Left ventricle myocardium inferior (tissue), 1 donor: ENCODE measurements around the gene PCBP3. TPM values are rescaled to one million over a fixed set of nuclear protein-coding genes. Genes with fewer than 3 reads are reported as not detected.

ENCODE experiments used
- DNase-seq: peaks from one replicate; pipeline ENCODE4 v3.0.0-alpha.2; 2020
- H3K27ac ChIP-seq: fragments of 200-600 bp; replicated peaks from 2 replicates; pipeline ENCODE4 v1.8.0; 2021
- H3K27me3 ChIP-seq: fragments of 200-600 bp; 2 replicates; pipeline ENCODE4 v1.8.0; 2021; ENCODE audit warnings: low read depth
- H3K36me3 ChIP-seq: fragments of 200-600 bp; 2 replicates; pipeline ENCODE4 v1.8.0; 2021
- H3K4me1 ChIP-seq: fragments of 200-600 bp; 2 replicates; pipeline ENCODE4 v1.8.0; 2021
- H3K4me3 ChIP-seq: fragments of 200-600 bp; 2 replicates; pipeline ENCODE4 v1.8.0; 2021; ENCODE audit warnings: mild to moderate bottlenecking, moderate library complexity
- H3K9me3 ChIP-seq: fragments of 200-600 bp; replicated peaks from 2 replicates; pipeline ENCODE4 v1.8.0; 2021
- intact Hi-C: fragments of 100-400 bp; cut with micrococcal nuclease; formaldehyde crosslinking; loops from one replicate; pipeline ENCODE4 v1.11.0; 2022
- total RNA-seq: library from RNA; stranded (reverse); fragmentation: NEBNext Ultra II Directional; extraction: Animal tissue kit (Norgen Biotek cat#: 25700); gene quantifications from one replicate; pipeline ENCODE4 v1.2.1, GENCODE V29; 2021
- TF ChIP-seq, protein P1 (sequence below): fragments of 200-600 bp; IDR thresholded peaks from 2 replicates; pipeline ENCODE4 v1.8.0; 2021; ENCODE audit warnings: antibody characterized with exemption, mild to moderate bottlenecking, borderline replicate concordance
- donor health status: DM: no; HTN: yes; CAD: no; lungs with severe emphysema.

Gene PCBP3
- total RNA-seq, 1 donor from 2014 or later = 2.9 TPM

DNA sequence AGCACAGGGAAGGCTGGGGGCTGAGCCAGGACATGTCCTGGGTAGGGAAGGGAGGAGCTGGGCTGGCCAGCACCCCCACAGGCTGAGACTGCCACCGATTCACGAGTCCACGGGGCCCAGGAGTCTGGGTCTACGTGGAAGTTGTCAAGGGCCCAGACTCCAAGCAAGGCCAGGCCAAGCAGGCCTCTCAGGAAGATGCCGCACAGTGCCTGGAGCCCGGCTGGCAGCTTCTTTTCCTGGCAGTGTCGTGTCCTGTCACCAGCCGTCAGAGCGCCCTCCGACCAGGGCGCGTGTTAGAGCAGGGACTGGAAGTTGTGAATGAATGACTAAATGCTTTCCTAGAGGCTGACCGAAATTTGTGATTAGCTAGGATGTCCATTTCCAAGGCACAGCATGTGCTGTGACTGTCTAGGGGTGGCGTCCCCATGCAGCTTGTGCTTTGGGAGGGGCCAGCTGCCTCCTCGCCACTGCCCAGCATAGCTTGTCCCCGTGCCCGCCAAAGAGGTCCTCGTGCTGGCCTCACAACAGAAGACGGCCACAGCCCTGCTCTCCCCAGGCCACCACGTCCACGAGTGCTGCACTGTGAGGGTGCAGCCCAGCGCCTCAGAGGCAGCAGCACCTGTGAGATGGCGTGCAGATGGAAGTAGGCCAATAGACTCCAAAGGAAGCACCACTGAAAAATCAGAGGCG, 190.6 kb downstream of the PCBP3 start:
- H3K9me3 ChIP-seq = no peaks in the 10 kb centered on the region
- DNase-seq = no peak
- no peaks in the 10 kb centered on the region for H3K27me3 ChIP-seq
- TF ChIP-seq, protein P1, sequence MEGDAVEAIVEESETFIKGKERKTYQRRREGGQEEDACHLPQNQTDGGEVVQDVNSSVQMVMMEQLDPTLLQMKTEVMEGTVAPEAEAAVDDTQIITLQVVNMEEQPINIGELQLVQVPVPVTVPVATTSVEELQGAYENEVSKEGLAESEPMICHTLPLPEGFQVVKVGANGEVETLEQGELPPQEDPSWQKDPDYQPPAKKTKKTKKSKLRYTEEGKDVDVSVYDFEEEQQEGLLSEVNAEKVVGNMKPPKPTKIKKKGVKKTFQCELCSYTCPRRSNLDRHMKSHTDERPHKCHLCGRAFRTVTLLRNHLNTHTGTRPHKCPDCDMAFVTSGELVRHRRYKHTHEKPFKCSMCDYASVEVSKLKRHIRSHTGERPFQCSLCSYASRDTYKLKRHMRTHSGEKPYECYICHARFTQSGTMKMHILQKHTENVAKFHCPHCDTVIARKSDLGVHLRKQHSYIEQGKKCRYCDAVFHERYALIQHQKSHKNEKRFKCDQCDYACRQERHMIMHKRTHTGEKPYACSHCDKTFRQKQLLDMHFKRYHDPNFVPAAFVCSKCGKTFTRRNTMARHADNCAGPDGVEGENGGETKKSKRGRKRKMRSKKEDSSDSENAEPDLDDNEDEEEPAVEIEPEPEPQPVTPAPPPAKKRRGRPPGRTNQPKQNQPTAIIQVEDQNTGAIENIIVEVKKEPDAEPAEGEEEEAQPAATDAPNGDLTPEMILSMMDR = no peak
- no peaks in the 10 kb centered on the region for H3K36me3 ChIP-seq
- peaks cover 22% of the 10 kb centered on the region for H3K4me1 ChIP-seq
- intact Hi-C loops = no loop called here
- no peak overlapping the region for H3K27ac ChIP-seq
- no peak overlapping the region for H3K4me3 ChIP-seq

DNA sequence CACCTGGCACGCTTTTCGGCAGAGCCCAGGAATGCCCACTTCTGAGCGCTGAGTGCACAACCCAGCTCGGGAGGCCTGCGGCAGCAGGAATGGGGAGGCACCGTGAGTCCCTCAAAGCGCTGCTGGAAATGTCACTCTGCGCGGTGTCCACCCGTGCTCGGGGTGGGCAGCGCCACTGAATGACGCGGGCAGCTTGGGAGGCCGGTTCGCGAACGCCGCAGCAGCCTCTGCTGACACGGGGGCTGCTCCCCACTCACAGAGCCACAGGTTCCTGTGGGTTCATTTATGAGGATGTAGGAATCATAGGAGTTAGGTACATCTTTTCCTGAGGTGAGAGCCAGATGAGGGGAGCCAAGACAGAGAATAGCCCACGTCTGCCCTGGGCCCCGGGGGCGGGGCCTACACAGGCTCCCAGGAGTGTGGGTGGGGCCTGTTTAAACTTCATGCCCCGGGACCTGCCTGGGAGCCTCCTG, 191.3 kb downstream of the PCBP3 start:
- intact Hi-C loops = no loop called here
- peaks cover 22% of the 10 kb centered on the region for H3K4me1 ChIP-seq
- no peak overlapping the region for H3K4me3 ChIP-seq
- DNase-seq = no peak
- no peaks in the 10 kb centered on the region for H3K36me3 ChIP-seq
- no peaks in the 10 kb centered on the region for H3K27me3 ChIP-seq
- no peaks in the 10 kb centered on the region for H3K9me3 ChIP-seq
- H3K27ac ChIP-seq = no peak overlapping the region
- TF ChIP-seq, protein P1 = no peak

DNA sequence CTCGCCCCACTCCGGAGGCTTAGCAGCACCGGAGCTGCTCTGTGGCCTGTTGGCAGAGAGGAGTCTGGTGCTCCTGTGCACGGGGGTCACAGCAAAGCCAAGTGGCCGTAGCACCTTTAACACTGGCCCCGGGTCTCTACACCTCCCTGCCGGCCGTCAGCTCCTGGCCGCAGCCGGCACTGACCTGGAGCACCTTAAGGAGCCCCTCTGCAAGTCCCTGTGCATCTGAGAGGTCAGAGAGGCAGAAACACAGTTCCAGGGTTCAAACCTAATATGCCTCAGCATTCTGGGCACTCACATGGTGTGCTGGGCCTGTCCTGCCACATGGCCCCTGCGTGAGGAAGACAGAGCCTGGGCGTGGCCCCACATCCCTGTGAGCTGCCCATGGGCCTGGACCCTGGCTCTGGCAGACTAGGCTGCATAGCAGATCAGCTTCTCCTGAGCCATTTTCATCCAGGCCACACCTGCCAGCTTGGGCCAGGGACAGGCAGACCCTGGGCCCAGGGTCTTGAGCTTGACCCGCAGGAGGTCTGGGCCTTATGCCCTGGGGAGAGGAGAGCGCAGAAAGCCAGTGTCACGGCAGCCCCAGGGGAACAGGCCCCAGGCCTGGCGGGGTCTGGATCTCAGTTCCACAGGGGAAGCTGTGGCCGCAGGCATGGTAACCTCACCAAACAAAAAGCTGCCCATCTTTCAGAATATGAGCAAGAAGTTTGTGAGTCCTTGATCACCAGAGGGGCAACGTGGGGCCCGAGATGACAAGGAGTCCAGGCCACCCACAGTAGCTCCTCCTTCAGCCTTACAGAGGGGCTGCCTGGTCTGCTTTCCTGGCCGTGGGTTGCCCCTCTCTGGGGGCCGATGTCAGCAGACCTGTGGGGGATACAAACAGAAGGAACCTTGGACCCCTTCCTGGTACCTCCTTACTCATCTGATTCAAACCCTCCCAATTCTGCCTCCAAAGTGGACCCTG, 192.1 kb downstream of the PCBP3 start:
- DNase-seq = no peak
- H3K4me1 ChIP-seq = peaks cover 22% of the 10 kb centered on the region
- intact Hi-C loops = no loop called here
- peaks cover 3% of the 10 kb centered on the region for H3K9me3 ChIP-seq
- H3K36me3 ChIP-seq = no peaks in the 10 kb centered on the region
- TF ChIP-seq, protein P1 = no peak
- H3K27me3 ChIP-seq = no peaks in the 10 kb centered on the region
- no peak overlapping the region for H3K4me3 ChIP-seq
- no peak overlapping the region for H3K27ac ChIP-seq

DNA sequence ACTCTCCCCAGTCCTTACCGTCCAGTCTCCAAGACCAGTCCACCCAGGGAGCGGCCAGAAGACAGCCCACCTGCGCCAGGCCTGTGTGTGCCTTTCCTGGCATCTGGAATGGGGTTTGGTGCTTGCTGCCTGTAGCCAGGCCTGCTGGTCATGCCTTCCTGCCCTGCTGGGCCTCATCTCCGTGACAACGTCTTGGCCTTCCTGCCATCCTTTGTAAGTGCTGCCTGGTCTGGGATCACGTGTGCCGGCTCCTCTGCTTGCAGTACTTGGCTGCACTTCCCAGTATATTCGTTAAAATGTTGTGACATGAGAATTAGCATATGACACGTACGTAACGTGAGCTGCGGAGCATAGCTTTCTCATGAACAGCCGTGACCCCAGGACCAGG, 192.7 kb downstream of the PCBP3 start:
- TF ChIP-seq, protein P1 = no peak
- Histone ChIP-seq H3K27ac (no peak overlapping the region), H3K9me3 (peaks cover 9% of the 10 kb centered on the region), H3K4me3 (no peak overlapping the region), H3K36me3 (no peaks in the 10 kb centered on the region), H3K4me1 (peaks cover 22% of the 10 kb centered on the region), H3K27me3 (no peaks in the 10 kb centered on the region)
- no peak for DNase-seq
- intact Hi-C loops = no loop called here

DNA sequence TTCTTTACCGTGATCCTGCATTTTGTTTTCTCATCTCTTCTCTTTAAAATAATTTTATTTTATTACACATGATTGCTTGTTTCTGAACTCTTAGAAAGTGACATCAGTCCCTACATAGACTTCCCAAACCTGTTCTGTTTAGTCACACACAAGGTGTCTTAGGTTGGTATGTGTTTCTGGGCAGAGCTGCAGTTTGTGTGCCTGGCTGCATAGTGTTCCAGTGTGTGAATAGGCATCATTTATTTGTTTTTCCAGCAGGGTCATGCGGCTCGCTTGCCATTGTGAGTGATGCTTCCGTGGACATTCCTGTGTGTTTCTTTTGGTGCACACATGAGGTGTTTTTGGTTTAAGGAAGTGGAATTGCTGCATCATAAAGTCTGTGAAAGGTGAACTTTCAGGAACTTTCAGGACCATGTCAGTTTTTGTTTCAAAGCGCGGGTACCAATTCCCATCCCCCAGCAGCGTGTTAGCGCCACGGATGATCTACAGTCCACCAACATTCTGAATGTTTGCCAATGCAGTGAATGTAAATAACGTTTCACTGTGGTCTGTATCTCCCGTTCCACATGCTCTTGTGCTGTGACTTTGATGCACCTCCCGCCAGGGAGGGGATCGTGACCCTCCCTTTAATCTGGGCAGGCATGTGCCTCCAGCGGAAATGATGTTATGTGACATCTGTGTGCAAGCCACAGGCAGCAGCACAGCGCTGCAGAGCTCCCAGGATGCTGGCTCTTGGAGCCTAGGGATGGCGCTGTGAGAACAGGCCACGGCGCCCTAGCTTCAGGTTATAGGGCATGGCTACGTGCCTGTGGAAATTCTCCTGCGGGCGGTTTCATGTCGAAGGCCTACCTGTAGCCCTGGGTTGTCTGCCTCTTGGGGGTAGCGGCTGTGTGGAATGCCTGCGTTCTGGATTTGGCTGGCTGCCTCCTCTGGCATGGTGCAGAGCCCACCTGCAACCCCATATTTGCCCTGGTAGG, 193.5 kb downstream of the PCBP3 start:
- Histone ChIP-seq H3K27ac (no peak overlapping the region), H3K36me3 (no peaks in the 10 kb centered on the region), H3K4me1 (peaks cover 21% of the 10 kb centered on the region), H3K4me3 (no peak overlapping the region), H3K27me3 (no peaks in the 10 kb centered on the region), H3K9me3 (peaks cover 17% of the 10 kb centered on the region)
- DNase-seq = no peak
- TF ChIP-seq, protein P1 = no peak
- intact Hi-C loops = no loop called here
